Measurements from ENCODE around the gene PTRHD1.

The PTRHD1 gene

GRCh38 chr2:24771061-24771460, 22.1 kb downstream of the PTRHD1 start:
- DNase-seq (ENCODE audit: low read depth), result no peak
- TF ChIP-seq, protein P1, sequence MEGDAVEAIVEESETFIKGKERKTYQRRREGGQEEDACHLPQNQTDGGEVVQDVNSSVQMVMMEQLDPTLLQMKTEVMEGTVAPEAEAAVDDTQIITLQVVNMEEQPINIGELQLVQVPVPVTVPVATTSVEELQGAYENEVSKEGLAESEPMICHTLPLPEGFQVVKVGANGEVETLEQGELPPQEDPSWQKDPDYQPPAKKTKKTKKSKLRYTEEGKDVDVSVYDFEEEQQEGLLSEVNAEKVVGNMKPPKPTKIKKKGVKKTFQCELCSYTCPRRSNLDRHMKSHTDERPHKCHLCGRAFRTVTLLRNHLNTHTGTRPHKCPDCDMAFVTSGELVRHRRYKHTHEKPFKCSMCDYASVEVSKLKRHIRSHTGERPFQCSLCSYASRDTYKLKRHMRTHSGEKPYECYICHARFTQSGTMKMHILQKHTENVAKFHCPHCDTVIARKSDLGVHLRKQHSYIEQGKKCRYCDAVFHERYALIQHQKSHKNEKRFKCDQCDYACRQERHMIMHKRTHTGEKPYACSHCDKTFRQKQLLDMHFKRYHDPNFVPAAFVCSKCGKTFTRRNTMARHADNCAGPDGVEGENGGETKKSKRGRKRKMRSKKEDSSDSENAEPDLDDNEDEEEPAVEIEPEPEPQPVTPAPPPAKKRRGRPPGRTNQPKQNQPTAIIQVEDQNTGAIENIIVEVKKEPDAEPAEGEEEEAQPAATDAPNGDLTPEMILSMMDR (IDR thresholded peaks at IDR 0.05; ENCODE audit: insufficient read depth, low read depth, low read length, missing control alignments), result no peak
- H3K4me3 ChIP-seq (ENCODE audit: low read length), result no peak overlapping the region

- TF ChIP-seq, protein P1 (IDR thresholded peaks at IDR 0.05; ENCODE audit: insufficient read depth, low read depth, low read length, missing control alignments), result no peak
- H3K4me3 ChIP-seq (ENCODE audit: low read length), result no peak overlapping the region
- DNase-seq (ENCODE audit: low read depth), result no peak
Measured at GRCh38 chr2:24768601-24769000, 24.6 kb downstream of the PTRHD1 start.

DNA sequence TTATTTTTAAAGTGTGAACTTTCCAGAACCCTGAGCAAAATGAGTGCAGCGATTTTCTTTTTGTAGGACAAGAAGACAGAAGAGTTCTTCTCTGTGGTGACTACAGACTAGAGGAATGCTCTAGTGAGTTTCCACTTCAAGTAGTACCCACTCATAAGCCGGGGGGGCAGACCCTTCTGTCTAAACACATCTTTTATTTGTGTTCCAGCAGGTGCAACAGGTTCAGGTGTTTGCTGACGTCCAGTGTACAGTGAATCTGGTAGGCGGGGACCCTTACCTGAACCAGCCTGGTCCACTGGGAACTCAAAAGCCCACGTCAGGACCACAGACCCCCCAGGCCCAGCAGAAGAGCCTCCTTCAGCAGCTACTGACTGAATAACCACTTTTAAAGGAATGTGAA, 25.2 kb downstream of the PTRHD1 start:
- no peak overlapping the region for H3K4me3 ChIP-seq (ENCODE audit: low read length)
- TF ChIP-seq, protein P1 (IDR thresholded peaks at IDR 0.05; ENCODE audit: insufficient read depth, low read depth, low read length, missing control alignments), result no peak
- DNase-seq (ENCODE audit: low read depth), result no peak

DNA sequence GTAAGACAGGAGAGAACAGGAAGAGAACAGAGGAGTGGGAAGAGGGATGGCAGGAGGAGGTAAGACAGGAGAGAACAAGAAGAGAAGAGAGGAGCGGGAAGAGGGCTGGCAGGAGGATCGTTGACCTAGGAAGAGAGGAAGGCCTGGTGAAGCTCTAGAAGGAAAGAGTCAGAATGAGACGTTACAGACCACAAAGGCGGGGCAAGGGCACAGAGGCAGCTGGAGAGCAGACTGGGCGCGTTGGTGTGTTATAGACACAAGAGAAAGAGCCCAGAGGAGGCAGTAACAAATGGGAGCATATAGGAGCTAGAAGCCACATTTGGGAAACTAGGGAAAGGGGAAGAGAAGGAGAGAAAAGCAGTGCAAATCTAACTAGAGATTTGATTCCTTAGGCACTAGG, 26.6 kb downstream of the PTRHD1 start:
- H3K4me3 ChIP-seq (ENCODE audit: low read length), result no peak overlapping the region
- no peak for DNase-seq (ENCODE audit: low read depth)
- TF ChIP-seq, protein P1 (IDR thresholded peaks at IDR 0.05; ENCODE audit: insufficient read depth, low read depth, low read length, missing control alignments), result no peak

DNA sequence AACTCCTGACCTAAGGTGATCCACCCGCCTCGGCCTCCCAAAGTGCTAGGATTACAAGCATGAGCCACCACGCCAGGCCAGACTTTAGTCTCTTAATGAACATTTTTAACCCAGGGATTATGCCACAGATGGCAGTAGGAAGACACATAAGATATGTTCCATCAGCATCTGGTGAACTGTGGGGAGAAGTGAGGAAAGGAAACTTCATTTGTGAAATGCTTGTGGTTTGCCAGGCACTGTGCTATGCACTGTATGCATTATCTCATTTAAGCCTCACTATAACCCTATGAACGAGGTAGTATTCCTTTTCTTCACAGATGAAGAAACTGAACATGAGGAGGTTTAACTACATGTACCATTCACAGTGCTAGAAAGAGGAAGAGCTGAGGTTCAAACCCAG, 29.3 kb downstream of the PTRHD1 start:
- TF ChIP-seq, protein P1 (IDR thresholded peaks at IDR 0.05; ENCODE audit: insufficient read depth, low read depth, low read length, missing control alignments), result no peak
- H3K4me3 ChIP-seq (ENCODE audit: low read length), result no peak overlapping the region
- no peak for DNase-seq (ENCODE audit: low read depth)

DNA sequence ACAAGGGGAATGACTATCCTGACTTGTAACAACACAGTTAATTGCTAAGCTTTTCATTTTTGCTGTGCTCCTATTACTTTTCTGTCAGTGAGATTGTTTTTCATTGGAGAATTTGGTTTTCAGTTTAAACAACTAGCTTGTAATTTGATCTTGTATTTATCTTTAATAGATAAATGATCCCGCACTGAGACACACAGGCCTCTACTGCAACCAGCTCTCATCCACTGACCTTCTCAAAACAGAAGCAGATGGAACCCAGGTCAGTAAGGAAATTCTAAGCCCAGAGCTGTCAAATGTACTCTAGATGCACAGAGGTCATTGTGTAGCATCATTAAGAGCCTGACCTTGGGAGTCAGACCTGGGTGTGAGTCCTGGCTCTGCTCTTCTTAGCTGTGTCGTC, 30.7 kb downstream of the PTRHD1 start:
- DNase-seq (ENCODE audit: low read depth), result no peak
- TF ChIP-seq, protein P1 (IDR thresholded peaks at IDR 0.05; ENCODE audit: insufficient read depth, low read depth, low read length, missing control alignments), result no peak
- no peak overlapping the region for H3K4me3 ChIP-seq (ENCODE audit: low read length)

DNA sequence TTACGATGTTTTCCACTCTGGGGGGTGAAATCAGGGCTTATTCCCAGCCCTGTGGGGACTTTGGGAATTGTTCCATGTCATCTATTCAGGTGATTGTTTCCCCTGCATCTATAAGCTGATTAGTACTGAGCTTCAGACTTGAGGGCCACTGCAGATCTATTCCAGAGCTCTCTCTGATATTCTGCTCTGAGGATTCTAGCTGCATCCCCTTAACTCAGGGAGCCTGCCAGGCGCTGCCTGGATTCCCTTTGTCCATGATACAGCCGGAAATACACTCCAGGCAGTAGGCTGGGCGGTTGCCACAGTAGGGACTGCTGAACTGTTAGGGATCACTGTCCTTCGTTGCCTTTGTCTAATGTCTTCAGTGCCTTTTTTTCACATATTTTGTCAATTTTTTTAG, 31.3 kb downstream of the PTRHD1 start:
- DNase-seq (ENCODE audit: low read depth), result no peak
- H3K4me3 ChIP-seq (ENCODE audit: low read length), result no peak overlapping the region
- TF ChIP-seq, protein P1 (IDR thresholded peaks at IDR 0.05; ENCODE audit: insufficient read depth, low read depth, low read length, missing control alignments), result no peak
